ENCODE measurements around the gene GPR68.

GRCh38 chr14:91261115-91261514 is 16.6 kb upstream of the GPR68 start:
- TF ChIP-seq CTCF (conservative IDR thresholded peaks at IDR 0.05; ENCODE audit: low read length): no peak
- no peak for TF ChIP-seq EZH2phosphoT487 (IDR thresholded peaks at IDR 0.05; ENCODE audit: borderline replicate concordance, low read depth, low read length)

Measured in OCI-LY7 (cell line).